Measurements from ENCODE around the gene EMD. TPM values are rescaled to one million over a fixed set of nuclear protein-coding genes. Genes with fewer than 3 reads are reported as not detected.

Gene EMD
- total and polyA plus RNA-seq, 10 of the 15 experiments (the other 5 are each of a cell fraction or from before 2014, with no cell fraction given), result 0.76 to 100 (median 43.2) TPM

- TF ChIP-seq E2F8 (IDR thresholded peaks at IDR 0.05; ENCODE audit: low read depth, partially characterized antibody) (no peak), E4F1 (IDR thresholded peaks at IDR 0.05; ENCODE audit: borderline replicate concordance, partially characterized antibody) (no peak), CEBPZ (IDR thresholded peaks at IDR 0.05; ENCODE audit: low read depth, low read length) (no peak)
Measured at GRCh38 chrX:154348114-154348531, 31.0 kb upstream of the EMD start (continued).
